ENCODE results near the gene MMD.
"Not testable (repeated sequence)": the region's sequence is repeated elsewhere in the genome, so short reads cannot be mapped to it uniquely, and the experiment has no call there.

MMD gene

GRCh38 chr17:55421179-55421934, at the start of gene MMD:
Gene MMD (minus strand): TSS chr17:55421835. CDS start chr17:55421695, 140 bp downstream.
- no peak for DNase-seq (ENCODE audit: low read depth, low spot score)

GRCh38 chr17:55466671-55467070, 45.0 kb upstream of the MMD start:
- no peak for DNase-seq (ENCODE audit: low read depth, low spot score)

- not testable (repeated sequence) for DNase-seq (ENCODE audit: low read depth, low spot score)
Observed at GRCh38 chr17:55465771-55466170, 44.1 kb upstream of the MMD start.

GRCh38 chr17:55463600-55463999, 42.0 kb upstream of the MMD start:
- DNase-seq (ENCODE audit: low read depth, low spot score), result no peak

GRCh38 chr17:55462711-55463110, 41.1 kb upstream of the MMD start:
- DNase-seq (ENCODE audit: low read depth, low spot score), result no peak

GRCh38 chr17:55462234-55462633, 40.6 kb upstream of the MMD start:
- no peak for DNase-seq (ENCODE audit: low read depth, low spot score)

GRCh38 chr17:55458978-55459377, 37.3 kb upstream of the MMD start:
- DNase-seq (ENCODE audit: low read depth, low spot score), result no peak

- no peak for DNase-seq (ENCODE audit: low read depth, low spot score)
Observed at GRCh38 chr17:55458287-55458900, 36.8 kb upstream of the MMD start.

GRCh38 chr17:55456307-55457240, 34.9 kb upstream of the MMD start:
- no peak for DNase-seq (ENCODE audit: low read depth, low spot score)

GRCh38 chr17:55454906-55455474, 33.4 kb upstream of the MMD start:
- DNase-seq (ENCODE audit: low read depth, low spot score), result no peak

GRCh38 chr17:55453839-55454557, 32.4 kb upstream of the MMD start:
- no peak for DNase-seq (ENCODE audit: low read depth, low spot score)

GRCh38 chr17:55452139-55452790, 30.6 kb upstream of the MMD start:
- DNase-seq (ENCODE audit: low read depth, low spot score), result no peak

GRCh38 chr17:55451758-55452138, 30.1 kb upstream of the MMD start:
- DNase-seq (ENCODE audit: low read depth, low spot score), result no peak

GRCh38 chr17:55451203-55451641, 29.6 kb upstream of the MMD start:
- no peak for DNase-seq (ENCODE audit: low read depth, low spot score)

GRCh38 chr17:55450232-55450825, 28.7 kb upstream of the MMD start:
- no peak for DNase-seq (ENCODE audit: low read depth, low spot score)

GRCh38 chr17:55448681-55449080, 27.0 kb upstream of the MMD start:
- DNase-seq (ENCODE audit: low read depth, low spot score), result no peak

GRCh38 chr17:55446581-55447205, 25.1 kb upstream of the MMD start:
- DNase-seq (ENCODE audit: low read depth, low spot score), result no peak

GRCh38 chr17:55446004-55446403, 24.4 kb upstream of the MMD start:
- not testable (repeated sequence) for DNase-seq (ENCODE audit: low read depth, low spot score)
